HG02981 (cell line): ENCODE results near the gene APC2.

Experiments
- ATAC-seq: cut with Tn5 transposase; IDR thresholded peaks from one replicate; pipeline ENCODE4 v1.9.1; 2021; ENCODE audit warnings: mild to moderate bottlenecking, moderate library complexity; ENCODE audit not compliant: unreplicated experiment

The APC2 gene

GRCh38 chr19:1445185-1445931, 4.6 kb upstream of the APC2 start:
- ATAC-seq, result peak; percentile 66

GRCh38 chr19:1445932-1446712, 3.8 kb upstream of the APC2 start:
- ATAC-seq, result no peak

- no peak for ATAC-seq
These were observed 3.0 kb upstream of the APC2 start for GRCh38 chr19:1446713-1447481.

- ATAC-seq, result no peak
These were observed 2.4 kb upstream of the APC2 start for GRCh38 chr19:1447504-1447903.

GRCh38 chr19:1447944-1448343, 2.0 kb upstream of the APC2 start:
- ATAC-seq, result no peak

- no peak for ATAC-seq
These were observed 1.1 kb downstream of the APC2 start for GRCh38 chr19:1450735-1451731.

- ATAC-seq, result no peak
These were observed 2.2 kb downstream of the APC2 start for GRCh38 chr19:1451916-1452801.

- no peak for ATAC-seq
These were observed 3.0 kb downstream of the APC2 start for GRCh38 chr19:1452802-1453524.

GRCh38 chr19:1453525-1454364, 3.8 kb downstream of the APC2 start:
- no peak for ATAC-seq

- no peak for ATAC-seq
These were observed 5.0 kb downstream of the APC2 start for GRCh38 chr19:1455002-1455335.

- ATAC-seq, result no peak
These were observed 5.6 kb downstream of the APC2 start for GRCh38 chr19:1455336-1456120.

GRCh38 chr19:1456121-1456900, 6.4 kb downstream of the APC2 start:
- no peak for ATAC-seq

- ATAC-seq, result no peak
These were observed 7.3 kb downstream of the APC2 start for GRCh38 chr19:1457031-1457739.

- ATAC-seq, result no peak
These were observed 8.0 kb downstream of the APC2 start for GRCh38 chr19:1457892-1458291.

GRCh38 chr19:1459479-1459878, 9.6 kb downstream of the APC2 start:
- no peak for ATAC-seq
